ENCODE results near the gene ICOS. TPM values are rescaled to one million over a fixed set of nuclear protein-coding genes. Genes with fewer than 3 reads are reported as not detected.
"Not testable (repeated sequence)": the region's sequence is repeated elsewhere in the genome, so short reads cannot be mapped to it uniquely, and the experiment has no call there.

ICOS gene
- total RNA-seq, 4 donors from 2014 or later: 0.41 to 1.3 (median 0.60) TPM; not detected in 1

GRCh38 chr2:203925512-203926158, 10.9 kb upstream of the ICOS start:
- Histone ChIP-seq H3K27ac (no peak overlapping the region), H3K4me1 (no peaks in the 10 kb centered on the region), H3K4me3 (no peak overlapping the region), H3K9me3 (no peaks in the 10 kb centered on the region), H3K27me3 (no peaks in the 10 kb centered on the region), H3K36me3 (no peaks in the 10 kb centered on the region)
- no peak for DNase-seq
- in situ Hi-C loops (cut with MboI; ENCODE audit: low pct_ligation_motif_present in 1 of 4, low pct_unique_long_range_greater_than_20kb in 1 of 4, low sequenced_read_pairs in 3 of 4): no loop called here
- 89 to 92% methylated on average over 3 of the region's 3 CpGs for WGBS, 2 donors (ENCODE audit: low coverage in 1 of 2)
- TF ChIP-seq, protein P1, sequence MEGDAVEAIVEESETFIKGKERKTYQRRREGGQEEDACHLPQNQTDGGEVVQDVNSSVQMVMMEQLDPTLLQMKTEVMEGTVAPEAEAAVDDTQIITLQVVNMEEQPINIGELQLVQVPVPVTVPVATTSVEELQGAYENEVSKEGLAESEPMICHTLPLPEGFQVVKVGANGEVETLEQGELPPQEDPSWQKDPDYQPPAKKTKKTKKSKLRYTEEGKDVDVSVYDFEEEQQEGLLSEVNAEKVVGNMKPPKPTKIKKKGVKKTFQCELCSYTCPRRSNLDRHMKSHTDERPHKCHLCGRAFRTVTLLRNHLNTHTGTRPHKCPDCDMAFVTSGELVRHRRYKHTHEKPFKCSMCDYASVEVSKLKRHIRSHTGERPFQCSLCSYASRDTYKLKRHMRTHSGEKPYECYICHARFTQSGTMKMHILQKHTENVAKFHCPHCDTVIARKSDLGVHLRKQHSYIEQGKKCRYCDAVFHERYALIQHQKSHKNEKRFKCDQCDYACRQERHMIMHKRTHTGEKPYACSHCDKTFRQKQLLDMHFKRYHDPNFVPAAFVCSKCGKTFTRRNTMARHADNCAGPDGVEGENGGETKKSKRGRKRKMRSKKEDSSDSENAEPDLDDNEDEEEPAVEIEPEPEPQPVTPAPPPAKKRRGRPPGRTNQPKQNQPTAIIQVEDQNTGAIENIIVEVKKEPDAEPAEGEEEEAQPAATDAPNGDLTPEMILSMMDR (IDR thresholded peaks at IDR 0.05): no peak
- no peak for TF ChIP-seq POLR2A (IDR thresholded peaks at IDR 0.05)
- TF ChIP-seq EP300 (IDR thresholded peaks at IDR 0.05; ENCODE audit: low read depth): no peak
- TF ChIP-seq POLR2AphosphoS5 (IDR thresholded peaks at IDR 0.05): no peak
- intact Hi-C loops (cut with DNase I; ENCODE audit: low total_unique reads): no loop called here

GRCh38 chr2:203928849-203929248, 7.7 kb upstream of the ICOS start:
- Histone ChIP-seq H3K27ac (no peak overlapping the region), H3K4me3 (no peak overlapping the region), H3K36me3 (no peaks in the 10 kb centered on the region), H3K27me3 (no peaks in the 10 kb centered on the region), H3K9me3 (no peaks in the 10 kb centered on the region), H3K4me1 (no peaks in the 10 kb centered on the region)
- intact Hi-C loops (cut with DNase I; ENCODE audit: low total_unique reads) (no loop called here), in situ Hi-C loops (cut with MboI; ENCODE audit: low pct_ligation_motif_present in 1 of 4, low pct_unique_long_range_greater_than_20kb in 1 of 4, low sequenced_read_pairs in 3 of 4) (no loop called here)
- no peak for DNase-seq
- TF ChIP-seq POLR2AphosphoS5 (IDR thresholded peaks at IDR 0.05): no peak
- TF ChIP-seq, protein P1 (IDR thresholded peaks at IDR 0.05): peak in 2 of 5 experiments; percentile 15 to 17

DNA sequence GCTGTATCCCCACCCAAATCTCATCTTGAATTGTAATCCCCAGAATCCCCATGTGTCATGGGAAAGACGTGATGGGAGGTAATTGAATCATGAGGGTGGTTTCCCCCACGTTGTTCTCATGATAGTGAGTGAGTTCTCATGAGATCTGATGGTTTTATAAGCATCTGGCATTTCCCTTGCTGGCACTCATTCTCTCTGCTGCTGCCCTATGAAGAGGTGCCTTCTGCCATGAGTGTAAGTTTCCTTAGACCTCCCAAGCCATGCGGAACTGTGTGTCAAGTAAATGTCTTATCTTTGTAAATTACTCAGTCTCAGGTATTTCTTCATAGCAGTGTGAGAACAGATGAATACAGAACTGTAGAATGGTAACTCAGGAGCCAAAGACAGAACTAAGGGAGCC, 5.3 kb upstream of the ICOS start:
- H3K27me3 ChIP-seq; H3K27ac ChIP-seq; H3K4me3 ChIP-seq; H3K9me3 ChIP-seq; DNase-seq; H3K4me1 ChIP-seq; intact Hi-C loops (cut with DNase I; ENCODE audit: low total_unique reads); H3K36me3 ChIP-seq; in situ Hi-C loops (cut with MboI; ENCODE audit: low pct_ligation_motif_present in 1 of 4, low pct_unique_long_range_greater_than_20kb in 1 of 4, low sequenced_read_pairs in 3 of 4): not testable (repeated sequence)
- WGBS, 2 donors (ENCODE audit: low coverage in 1 of 2): 71 to 80% methylated on average over 2 to 3 of the region's 3 CpGs

- in situ Hi-C loops (cut with MboI; ENCODE audit: low pct_ligation_motif_present in 1 of 4, low pct_unique_long_range_greater_than_20kb in 1 of 4, low sequenced_read_pairs in 3 of 4) (no loop called here), intact Hi-C loops (cut with DNase I; ENCODE audit: low total_unique reads) (no loop called here)
- H3K4me3 ChIP-seq: no peak overlapping the region
- H3K4me1 ChIP-seq: no peaks in the 10 kb centered on the region
- DNase-seq: no peak
- WGBS, 2 donors (ENCODE audit: low coverage in 1 of 2): 49 to 52% methylated on average over 3 to 5 of the region's 5 CpGs
- no peak overlapping the region for H3K27ac ChIP-seq
- no peaks in the 10 kb centered on the region for H3K36me3 ChIP-seq
- H3K9me3 ChIP-seq: no peaks in the 10 kb centered on the region
- TF ChIP-seq, protein P1 (IDR thresholded peaks at IDR 0.05): no peak
- no peak for TF ChIP-seq POLR2A (IDR thresholded peaks at IDR 0.05)
- no peak for TF ChIP-seq POLR2AphosphoS5 (IDR thresholded peaks at IDR 0.05)
- TF ChIP-seq EP300 (IDR thresholded peaks at IDR 0.05; ENCODE audit: low read depth): no peak
- H3K27me3 ChIP-seq: no peaks in the 10 kb centered on the region
Measured at GRCh38 chr2:203934041-203934492, 2.5 kb upstream of the ICOS start.
